SK-N-SH (cell line): Measurements from ENCODE around the gene NOTO. TPM values are rescaled to one million over a fixed set of nuclear protein-coding genes. Genes with fewer than 3 reads are reported as not detected.
"Not testable (repeated sequence)": the region's sequence is repeated elsewhere in the genome, so short reads cannot be mapped to it uniquely, and the experiment has no call there.

ENCODE experiments used
- CTCF ChIA-PET: fragments of 300-600, 350-600 bp; formaldehyde crosslinking; extraction: SDS; loops from one replicate; lab custom pipeline; 2021; lab: Yijun Ruan, JAX
- POLR2A ChIA-PET: fragments of 350-600 bp; sonication (Branson Sonifier 250); formaldehyde crosslinking; extraction: SDS; loops from one replicate; lab custom pipeline; 2020; ENCODE audit warnings: antibody characterized with exemption, inconsistent platforms; lab: Yijun Ruan, JAX
- DNase-seq: peaks from one replicate; pipeline ENCODE4 v3.0.0; 2012
- H2AFZ ChIP-seq: fragments of 200-600 bp; sonication (generic); 2 replicates; pipeline ENCODE4 v1.8.1; 2016; ENCODE audit warnings: antibody characterized with exemption, mild to moderate bottlenecking, low read depth
- H3F3A ChIP-seq: fragments of 200-600 bp; sonication (generic); replicated peaks from 2 replicates; pipeline ENCODE3; 2016; ENCODE audit warnings: antibody characterized with exemption, mild to moderate bottlenecking; ENCODE audit not compliant: insufficient read depth
- H3K27ac ChIP-seq, 2 experiments: fragments of 200-500 bp in 1 of 2; fragments of 200-600 bp in 1 of 2; sonication (Bioruptor generic) in 1 of 2; sonication (generic), shearing (Covaris generic) in 1 of 2; 2 replicates each; pipeline versions ENCODE4 v1.5.1 to v1.6.1; 2014 to 2016; ENCODE audit warnings: low read depth in 2 of 2, inconsistent platforms in 1 of 2, low read length in 1 of 2, mild to moderate bottlenecking in 1 of 2, mixed read lengths in 1 of 2
- H3K27me3 ChIP-seq: fragments of 200-600 bp; sonication (generic), shearing (Covaris generic); 2 replicates; pipeline ENCODE4 v1.6.1; 2016; ENCODE audit warnings: mixed run types; ENCODE audit not compliant: insufficient read depth
- H3K36me3 ChIP-seq, 2 experiments: fragments of 200-500 bp in 1 of 2; fragments of 200-600 bp in 1 of 2; sonication (Bioruptor generic) in 1 of 2; sonication (generic) in 1 of 2; replicated peaks in 1 of 2; 2 replicates each; pipeline versions ENCODE3 to v1.5.1; 2014 to 2016; ENCODE audit warnings: low read length in 1 of 2, mild to moderate bottlenecking in 1 of 2; ENCODE audit not compliant: insufficient read depth in 2 of 2, control insufficient read depth in 1 of 2
- H3K4me1 ChIP-seq, 2 experiments: fragments of 200-500 bp in 1 of 2; fragments of 200-600 bp in 1 of 2; sonication (Bioruptor generic) in 1 of 2; sonication (generic), shearing (Covaris generic) in 1 of 2; 2 replicates each; pipeline versions ENCODE4 v1.5.1 to v1.6.1; 2014 to 2016; ENCODE audit warnings: low read depth in 1 of 2, low read length in 1 of 2, mixed run types in 1 of 2; ENCODE audit not compliant: insufficient read depth in 2 of 2, control insufficient read depth in 1 of 2
- H3K4me2 ChIP-seq: fragments of 200-600 bp; sonication (generic), shearing (Covaris generic); 2 replicates; pipeline ENCODE4 v1.6.1; 2017; ENCODE audit warnings: mixed run types
- H3K4me3 ChIP-seq, 2 experiments: fragments of 200-500 bp in 1 of 2; fragments of 200-600 bp in 1 of 2; sonication (Bioruptor generic) in 1 of 2; sonication (generic), shearing (Covaris generic) in 1 of 2; 2 replicates each; pipeline versions ENCODE4 v1.5.1 to v1.8.1; 2014 to 2016; ENCODE audit warnings: low read depth in 2 of 2, inconsistent platforms in 1 of 2, low read length in 1 of 2, mild to moderate bottlenecking in 1 of 2, mixed read lengths in 1 of 2, moderate library complexity in 1 of 2
- H3K79me2 ChIP-seq: fragments of 200-600 bp; sonication (generic); 2 replicates; pipeline ENCODE4 v1.8.1; 2017; ENCODE audit warnings: mild to moderate bottlenecking; ENCODE audit not compliant: insufficient read depth
- H3K9ac ChIP-seq: fragments of 200-600 bp; sonication (generic); 2 replicates; pipeline ENCODE4 v1.6.1; 2017; ENCODE audit warnings: mixed run types
- H3K9me2 ChIP-seq: fragments of 200-600 bp; sonication (generic); 2 replicates; pipeline ENCODE4 v1.6.1; 2017; ENCODE audit warnings: mixed run types
- H3K9me3 ChIP-seq: fragments of 200-600 bp; sonication (generic); 2 replicates; pipeline ENCODE4 v1.6.1; 2017; ENCODE audit warnings: mixed run types, mild to moderate bottlenecking, moderate library complexity
- H4K20me1 ChIP-seq: fragments of 200-600 bp; sonication (generic); 2 replicates; pipeline ENCODE4 v1.6.1; 2017; ENCODE audit warnings: mild to moderate bottlenecking, mixed run types; ENCODE audit not compliant: insufficient read depth
- EZH2phosphoT487 ChIP-seq: fragments of 200-600 bp; sonication (generic); IDR thresholded peaks from 2 replicates; pipeline ENCODE4 v1.6.1; 2017; ENCODE audit warnings: low read depth, mixed run types, mild to moderate bottlenecking, antibody characterized with exemption, moderate library complexity, borderline replicate concordance
- FOSL2 ChIP-seq: IDR thresholded peaks from 2 replicates; pipeline ENCODE4 v1.4.0; 2012; ENCODE audit warnings: low read depth, mild to moderate bottlenecking, moderate library complexity, borderline replicate concordance
- GABPA ChIP-seq: IDR thresholded peaks from 2 replicates; pipeline ENCODE4 v1.4.0; 2012; ENCODE audit warnings: low read depth, mild to moderate bottlenecking
- GATA2 ChIP-seq: sonication (generic); formaldehyde crosslinking; IDR thresholded peaks from 2 replicates; pipeline ENCODE4 v1.5.0; 2020; ENCODE audit warnings: mild to moderate bottlenecking, missing genetic modification reagents
- WGBS: methylation state at CpG from one replicate; pipeline ENCODE4 v1.1.6; 2017; ENCODE audit warnings: low lambda C conversion rate; 5-methylcytosine and 5-hydroxymethylcytosine counted together
- polyA plus RNA-seq, 3 experiments: library from polyadenylated mRNA; depleted of rRNA; stranded (reverse); fragments of >200 nt; gene quantifications; 2 replicates each; pipeline ENCODE4 v1.2.3, GENCODE V29; 2012
- TF ChIP-seq, protein P1 (sequence below): IDR thresholded peaks from 2 replicates; pipeline ENCODE4 v1.4.0; 2012; ENCODE audit warnings: low read depth, borderline replicate concordance
- TF ChIP-seq, protein P2 (sequence below): IDR thresholded peaks from 2 replicates; pipeline ENCODE4 v1.4.0; 2012; ENCODE audit warnings: low read depth
- TF ChIP-seq, protein P3 (sequence below): IDR thresholded peaks from 2 replicates; pipeline ENCODE4 v1.4.0; 2012; ENCODE audit warnings: low read depth, borderline replicate concordance
- TF ChIP-seq, protein P4 (sequence below): fragments of 150-350 bp; IDR thresholded peaks from 2 replicates; pipeline ENCODE4 v1.6.1; 2016; ENCODE audit warnings: mild to moderate bottlenecking, low read depth, low read length

Gene NOTO
- polyA plus RNA-seq, 1 of the 3 experiments (the other 2 are of a cell fraction) = not detected

DNA sequence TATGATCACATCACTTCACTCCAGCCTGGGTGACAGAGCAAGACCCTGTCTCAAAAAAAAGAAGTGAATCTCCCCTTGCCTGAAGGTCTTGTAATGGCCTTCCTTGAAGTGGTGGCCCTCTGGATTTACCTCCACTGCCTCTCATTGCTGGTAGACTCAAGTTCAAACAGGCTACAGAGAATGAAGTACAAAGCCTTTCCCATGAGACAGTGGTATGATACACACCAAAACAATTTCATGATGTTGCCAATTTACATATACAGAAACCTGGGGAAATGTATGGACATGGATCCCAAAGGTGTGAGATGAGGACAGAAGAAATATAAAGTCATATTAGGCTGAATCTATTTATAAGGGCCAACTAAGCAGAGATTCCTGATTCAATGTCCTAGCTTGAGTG, 4.8 kb upstream of the NOTO start (continued):
- TF ChIP-seq, protein P1, sequence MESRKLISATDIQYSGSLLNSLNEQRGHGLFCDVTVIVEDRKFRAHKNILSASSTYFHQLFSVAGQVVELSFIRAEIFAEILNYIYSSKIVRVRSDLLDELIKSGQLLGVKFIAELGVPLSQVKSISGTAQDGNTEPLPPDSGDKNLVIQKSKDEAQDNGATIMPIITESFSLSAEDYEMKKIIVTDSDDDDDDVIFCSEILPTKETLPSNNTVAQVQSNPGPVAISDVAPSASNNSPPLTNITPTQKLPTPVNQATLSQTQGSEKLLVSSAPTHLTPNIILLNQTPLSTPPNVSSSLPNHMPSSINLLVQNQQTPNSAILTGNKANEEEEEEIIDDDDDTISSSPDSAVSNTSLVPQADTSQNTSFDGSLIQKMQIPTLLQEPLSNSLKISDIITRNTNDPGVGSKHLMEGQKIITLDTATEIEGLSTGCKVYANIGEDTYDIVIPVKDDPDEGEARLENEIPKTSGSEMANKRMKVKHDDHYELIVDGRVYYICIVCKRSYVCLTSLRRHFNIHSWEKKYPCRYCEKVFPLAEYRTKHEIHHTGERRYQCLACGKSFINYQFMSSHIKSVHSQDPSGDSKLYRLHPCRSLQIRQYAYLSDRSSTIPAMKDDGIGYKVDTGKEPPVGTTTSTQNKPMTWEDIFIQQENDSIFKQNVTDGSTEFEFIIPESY = no peak
- TF ChIP-seq, protein P2, sequence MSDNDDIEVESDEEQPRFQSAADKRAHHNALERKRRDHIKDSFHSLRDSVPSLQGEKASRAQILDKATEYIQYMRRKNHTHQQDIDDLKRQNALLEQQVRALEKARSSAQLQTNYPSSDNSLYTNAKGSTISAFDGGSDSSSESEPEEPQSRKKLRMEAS = no peak
- TF ChIP-seq GATA2 (CRISPR knock-in tag) (no peak), GABPA (no peak)
- TF ChIP-seq, protein P3, sequence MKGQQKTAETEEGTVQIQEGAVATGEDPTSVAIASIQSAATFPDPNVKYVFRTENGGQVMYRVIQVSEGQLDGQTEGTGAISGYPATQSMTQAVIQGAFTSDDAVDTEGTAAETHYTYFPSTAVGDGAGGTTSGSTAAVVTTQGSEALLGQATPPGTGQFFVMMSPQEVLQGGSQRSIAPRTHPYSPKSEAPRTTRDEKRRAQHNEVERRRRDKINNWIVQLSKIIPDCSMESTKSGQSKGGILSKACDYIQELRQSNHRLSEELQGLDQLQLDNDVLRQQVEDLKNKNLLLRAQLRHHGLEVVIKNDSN = no peak

- H2AFZ ChIP-seq, H3K9me3 ChIP-seq, H3K4me2 ChIP-seq, H3K9ac ChIP-seq, H3K4me1 ChIP-seq, H3K79me2 ChIP-seq, H3K4me3 ChIP-seq, H3F3A ChIP-seq, H3K9me2 ChIP-seq, POLR2A ChIA-PET, H4K20me1 ChIP-seq, H3K36me3 ChIP-seq, DNase-seq, H3K27ac ChIP-seq: not testable (repeated sequence)
- TF ChIP-seq FOSL2 = 0 out of 2 replicates have a peak, but pooled peaks have one; percentile 4
- CTCF ChIA-PET = interaction anchor here (1.4 to 4.2 kb wide), 3 partner anchors 12 to 33 kb away, joined by 3 to 19 read pairs (median 13); partner anchors contain the start of gene PRADC1
- 73% methylated on average over 10 of the region's 10 CpGs for WGBS
- H3K27me3 ChIP-seq = peaks cover 68% of the 10 kb centered on the region
Measured at GRCh38 chr2:73200281-73200680, 2.1 kb upstream of the NOTO start.

- H4K20me1 ChIP-seq = no peaks in the 10 kb centered on the region
- H3K9me2 ChIP-seq = no peaks in the 10 kb centered on the region
- H3K9ac ChIP-seq = no peak overlapping the region
- H3K27me3 ChIP-seq = peaks cover 69% of the 10 kb centered on the region
- H3K9me3 ChIP-seq = no peaks in the 10 kb centered on the region
- no peaks in the 10 kb centered on the region for H3K79me2 ChIP-seq
- ChIA-PET CTCF (interaction anchor here (0.6 to 2.0 kb wide), 3 partner anchors 10 to 75 kb away, joined by 3 to 7 read pairs (median 7); no protein-coding TSS in a partner anchor), POLR2A (no interaction called here)
- H3K27ac ChIP-seq = no peak overlapping the region
- no peak overlapping the region for H3K4me3 ChIP-seq
- peaks cover 3% of the 10 kb centered on the region for H3F3A ChIP-seq
- 0 out of 2 replicates have a peak overlapping the region, but pooled peaks have one; percentile 15 for H3K4me2 ChIP-seq
- 18% methylated on average over 28 of the region's 44 CpGs for WGBS
- TF ChIP-seq EZH2phosphoT487 = peak; percentile 7; the same call in 1 of the 2 replicates
- TF ChIP-seq, protein P4, sequence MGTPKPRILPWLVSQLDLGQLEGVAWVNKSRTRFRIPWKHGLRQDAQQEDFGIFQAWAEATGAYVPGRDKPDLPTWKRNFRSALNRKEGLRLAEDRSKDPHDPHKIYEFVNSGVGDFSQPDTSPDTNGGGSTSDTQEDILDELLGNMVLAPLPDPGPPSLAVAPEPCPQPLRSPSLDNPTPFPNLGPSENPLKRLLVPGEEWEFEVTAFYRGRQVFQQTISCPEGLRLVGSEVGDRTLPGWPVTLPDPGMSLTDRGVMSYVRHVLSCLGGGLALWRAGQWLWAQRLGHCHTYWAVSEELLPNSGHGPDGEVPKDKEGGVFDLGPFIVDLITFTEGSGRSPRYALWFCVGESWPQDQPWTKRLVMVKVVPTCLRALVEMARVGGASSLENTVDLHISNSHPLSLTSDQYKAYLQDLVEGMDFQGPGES = no peak
- H2AFZ ChIP-seq = no peak overlapping the region
- peak; percentile 60 for DNase-seq
- H3K36me3 ChIP-seq = no peaks in the 10 kb centered on the region
- H3K4me1 ChIP-seq = no peaks in the 10 kb centered on the region
Measured at GRCh38 chr2:73203055-73203681, 794 bp downstream of the NOTO start.
